ENCODE results near the gene LRMDA. TPM values are rescaled to one million over a fixed set of nuclear protein-coding genes. Genes with fewer than 3 reads are reported as not detected.

LRMDA gene
- total RNA-seq, 1 experiment from 2014 or later: not detected

- no peak for DNase-seq (ENCODE audit: low spot score)
These were observed 997.3 kb downstream of the LRMDA start for GRCh38 chr10:76428551-76429367.

DNA sequence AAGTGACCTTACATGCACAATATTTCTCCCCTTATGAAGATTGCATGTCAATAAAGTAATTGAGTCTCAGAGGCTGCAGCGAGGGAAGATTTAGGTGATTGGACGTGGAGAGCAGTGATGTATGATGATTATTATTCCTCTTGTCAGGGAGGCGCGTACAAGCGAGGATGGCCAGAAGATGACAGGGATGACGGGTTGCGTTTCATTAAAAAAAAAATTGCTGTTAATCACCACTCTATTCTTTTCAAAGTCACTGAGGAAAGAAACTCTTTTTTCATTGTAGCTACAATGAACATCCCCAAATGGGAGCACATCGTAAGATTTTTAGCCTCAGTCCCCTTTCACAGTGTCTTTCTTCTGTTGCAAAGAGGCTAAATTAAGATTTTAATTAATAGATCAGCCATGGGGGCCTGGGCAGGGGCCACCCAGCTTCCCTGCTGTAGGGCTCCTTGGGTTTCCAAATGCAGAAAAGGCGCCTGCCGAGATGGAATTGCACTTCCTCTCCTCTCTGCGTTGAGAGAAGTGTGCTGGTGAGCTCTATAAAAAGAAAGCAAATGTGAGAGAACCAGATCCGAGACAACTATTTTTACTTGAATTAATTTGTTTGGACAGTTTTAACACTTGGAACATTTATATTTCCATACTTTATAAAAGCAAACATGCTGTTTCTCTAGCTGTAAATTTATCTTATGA lies 998.1 kb downstream of the LRMDA start:
- DNase-seq (ENCODE audit: low spot score): no peak

DNA sequence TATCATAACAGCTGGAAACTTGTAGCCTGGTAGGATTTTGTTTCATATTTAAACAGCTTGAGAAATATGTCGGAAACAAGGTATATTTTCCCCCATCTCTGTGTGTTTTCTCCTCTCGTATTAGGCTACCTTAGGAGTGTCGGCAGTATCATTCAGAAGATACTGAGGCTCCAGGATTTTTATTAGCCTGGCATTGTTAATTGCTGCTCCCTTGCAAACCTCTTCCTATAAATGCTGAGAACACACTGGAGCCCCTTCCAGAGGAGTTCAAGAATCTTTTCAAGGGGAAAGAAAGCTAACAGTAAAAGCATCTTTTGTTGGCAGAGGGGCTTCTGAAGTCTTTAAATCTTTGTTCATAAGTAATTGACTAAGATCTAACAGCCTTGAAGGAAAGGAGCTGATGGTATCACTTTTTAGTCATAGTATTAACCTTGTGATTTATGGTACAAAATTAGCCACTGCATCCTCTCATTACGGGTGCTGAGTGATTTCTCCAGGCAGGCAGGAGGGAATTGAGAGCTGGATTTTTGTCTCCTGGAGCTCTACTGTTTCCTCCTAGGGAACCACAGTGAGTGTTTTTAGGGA lies 998.7 kb downstream of the LRMDA start:
- no peak for DNase-seq (ENCODE audit: low spot score)

GRCh38 chr10:76432016-76433012 lies 1000.9 kb downstream of the LRMDA start:
- DNase-seq (ENCODE audit: low spot score): no peak

- DNase-seq (ENCODE audit: low spot score): no peak
These were observed 1002.0 kb downstream of the LRMDA start for GRCh38 chr10:76433161-76434005.

DNA sequence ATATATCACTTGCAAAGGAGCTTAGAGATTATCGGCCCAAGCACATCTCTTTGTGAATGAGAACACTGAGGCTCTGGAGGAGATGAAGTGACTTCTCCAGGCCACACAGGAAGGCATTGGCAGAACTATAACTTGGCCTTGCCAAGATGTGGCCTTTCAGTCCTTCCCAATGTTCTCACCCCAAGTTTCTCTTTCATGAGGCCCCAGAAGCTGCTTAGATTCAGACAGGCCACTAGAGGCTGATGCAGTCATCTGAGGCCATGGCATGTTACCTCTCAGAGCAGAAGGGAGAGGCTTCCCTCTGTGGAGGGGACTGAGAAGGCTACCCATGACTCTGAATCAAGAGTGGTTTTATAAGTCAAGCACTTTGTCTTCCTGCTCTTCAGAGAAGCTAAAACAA lies 1003.7 kb downstream of the LRMDA start:
- DNase-seq (ENCODE audit: low spot score): peak; percentile 3

DNA sequence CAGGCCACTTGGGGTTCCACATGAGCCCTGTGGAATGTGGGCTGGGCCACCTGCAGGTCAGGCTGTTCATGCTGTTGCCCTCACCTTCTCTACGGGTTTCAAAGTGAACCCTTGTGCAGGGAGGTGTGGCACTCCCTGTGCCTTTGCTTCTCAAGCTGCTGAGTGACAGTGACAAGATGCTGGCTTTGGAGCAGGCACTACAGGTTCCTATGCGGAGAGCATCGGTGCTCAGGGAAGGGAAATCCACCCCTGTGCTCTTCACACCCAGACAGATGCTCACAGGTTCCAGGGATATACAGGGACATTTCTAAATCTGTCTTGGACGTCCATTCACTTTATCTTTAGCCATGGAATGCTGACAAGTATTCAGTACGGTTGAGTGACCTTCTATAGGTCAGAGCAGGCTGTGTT lies 1005.0 kb downstream of the LRMDA start:
- no peak for DNase-seq (ENCODE audit: low spot score)

GRCh38 chr10:76436981-76437380 lies 1005.6 kb downstream of the LRMDA start:
- no peak for DNase-seq (ENCODE audit: low spot score)

DNA sequence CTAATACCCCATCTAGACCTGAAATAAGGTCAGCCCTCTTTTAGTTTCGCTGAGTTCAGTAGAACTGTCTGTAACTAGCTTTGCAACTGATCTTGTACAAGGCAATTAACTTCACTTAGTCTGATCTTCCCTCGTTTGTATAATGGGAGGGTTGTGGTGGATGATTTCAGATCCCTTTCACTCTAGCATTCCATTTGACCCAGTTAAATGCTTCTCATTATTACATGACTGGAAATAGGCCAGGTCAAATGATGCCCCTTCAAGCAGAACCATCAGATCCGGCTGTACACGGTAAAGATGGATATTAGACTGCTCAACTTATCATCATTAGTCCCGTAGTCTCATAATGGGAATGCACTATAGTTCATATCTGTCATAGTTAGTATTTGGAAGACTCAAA lies 1009.0 kb downstream of the LRMDA start:
- no peak for DNase-seq (ENCODE audit: low spot score)

- no peak for DNase-seq (ENCODE audit: low spot score)
These were observed 1010.7 kb downstream of the LRMDA start for GRCh38 chr10:76442113-76442512.

DNA sequence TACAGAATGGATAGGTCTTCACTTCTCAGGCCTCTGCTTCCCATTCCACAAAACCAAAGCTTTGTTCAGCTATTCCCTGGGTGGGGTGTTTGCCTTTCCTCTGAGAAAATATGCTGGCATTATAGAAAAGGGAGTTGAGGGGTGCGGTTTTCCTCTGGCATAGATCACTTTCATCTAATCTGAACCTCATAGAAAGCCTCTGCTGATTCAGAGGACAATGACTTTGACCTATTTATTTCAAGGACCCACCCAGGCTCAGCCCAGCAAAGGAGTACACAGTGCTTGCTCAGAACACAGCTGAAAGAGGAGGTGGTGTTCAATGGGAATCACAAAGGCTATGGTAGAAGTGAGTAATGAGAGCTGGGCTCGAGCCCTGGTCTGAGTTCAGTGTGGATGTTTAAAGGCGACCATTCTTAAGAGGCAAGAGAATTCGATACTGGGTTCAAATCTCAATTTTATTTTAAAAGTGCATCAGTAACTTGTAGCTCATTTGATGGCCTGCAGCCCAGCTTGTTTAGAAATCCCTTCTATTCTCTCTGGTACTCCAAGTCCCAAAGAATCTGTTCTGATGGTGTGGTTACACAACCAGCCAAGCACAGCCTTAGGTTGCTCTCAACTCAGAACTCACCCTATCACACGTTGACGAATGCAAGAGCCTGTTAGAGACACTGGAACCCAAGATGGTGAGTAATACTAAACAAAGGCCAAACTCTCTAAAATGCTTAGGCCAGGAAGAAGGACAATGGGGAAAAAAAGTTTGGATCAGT lies 1012.8 kb downstream of the LRMDA start:
- no peak for DNase-seq (ENCODE audit: low spot score)

- DNase-seq (ENCODE audit: low spot score): no peak
These were observed 1016.2 kb downstream of the LRMDA start for GRCh38 chr10:76447578-76447977.

- DNase-seq (ENCODE audit: low spot score): no peak
These were observed 1020.5 kb downstream of the LRMDA start for GRCh38 chr10:76451911-76452310.

GRCh38 chr10:76453332-76453731 lies 1021.9 kb downstream of the LRMDA start:
- no peak for DNase-seq (ENCODE audit: low spot score)

DNA sequence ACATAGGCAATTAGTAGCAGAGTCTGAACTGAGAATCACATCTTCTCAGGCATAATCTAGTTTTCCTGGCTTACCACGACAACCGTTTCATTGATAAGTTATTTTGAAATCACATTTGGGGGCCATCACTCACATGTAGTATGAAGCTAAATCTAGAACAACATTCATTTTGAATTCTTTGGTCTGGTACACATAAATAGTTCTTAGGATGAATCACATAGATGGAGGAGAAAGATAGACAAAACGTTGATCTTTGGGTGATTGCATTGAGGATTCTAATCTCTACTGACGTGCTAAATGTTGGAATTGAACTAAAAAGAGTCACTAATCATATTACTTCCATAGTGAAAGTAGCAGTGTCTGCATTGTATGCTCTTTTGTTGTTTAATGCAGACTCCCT lies 1022.6 kb downstream of the LRMDA start:
- no peak for DNase-seq (ENCODE audit: low spot score)

DNA sequence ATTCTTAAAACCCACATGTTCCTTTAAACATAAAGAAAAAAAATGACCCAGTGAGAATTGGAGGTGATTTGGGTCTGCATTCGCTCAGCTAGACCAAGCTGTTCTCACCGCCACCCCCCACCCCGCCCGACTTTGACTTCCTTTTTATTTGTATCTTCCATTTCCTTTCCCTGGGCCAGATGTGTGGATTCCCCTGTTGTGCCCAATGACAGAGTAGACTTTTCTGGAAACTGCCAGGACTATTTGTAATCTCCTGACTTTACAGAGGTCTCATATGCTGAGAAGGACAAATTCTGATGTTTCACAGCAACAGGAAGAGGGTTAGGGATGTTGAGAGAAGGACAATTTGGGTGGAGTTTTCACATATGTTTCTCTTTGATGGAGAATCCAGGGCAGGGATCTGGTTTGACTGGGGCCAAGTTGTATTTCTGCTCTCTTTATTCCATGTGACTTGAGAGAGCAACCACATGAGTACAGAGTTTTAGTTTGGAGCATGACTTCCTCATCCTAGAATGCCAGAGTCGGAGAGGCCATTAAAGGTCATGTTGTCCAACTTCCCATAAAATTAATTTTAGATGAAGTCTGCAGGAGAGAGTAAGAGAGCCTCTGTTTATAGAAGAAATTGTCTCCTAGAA lies 1023.2 kb downstream of the LRMDA start:
- no peak for DNase-seq (ENCODE audit: low spot score)

DNA sequence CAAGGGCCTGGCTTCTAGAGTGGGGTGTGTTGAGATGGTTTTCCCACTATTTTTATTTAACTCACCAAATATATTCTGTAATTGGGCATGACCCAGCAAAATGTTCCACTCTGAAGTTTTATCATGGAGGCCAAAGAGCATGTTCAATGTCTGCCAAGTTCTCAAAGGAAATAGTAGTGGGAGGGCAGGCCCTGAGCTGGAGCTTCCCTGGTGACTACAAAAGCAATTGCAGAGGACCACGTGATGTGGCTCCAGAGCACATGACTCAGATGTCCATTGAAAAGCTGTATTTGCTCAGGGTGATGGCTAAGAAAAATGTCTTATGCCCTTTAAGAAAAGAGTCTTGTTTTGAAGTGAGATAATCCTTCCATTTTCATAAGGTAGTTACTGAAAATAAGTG lies 1024.8 kb downstream of the LRMDA start:
- peak; percentile 1 for DNase-seq (ENCODE audit: low spot score)

DNA sequence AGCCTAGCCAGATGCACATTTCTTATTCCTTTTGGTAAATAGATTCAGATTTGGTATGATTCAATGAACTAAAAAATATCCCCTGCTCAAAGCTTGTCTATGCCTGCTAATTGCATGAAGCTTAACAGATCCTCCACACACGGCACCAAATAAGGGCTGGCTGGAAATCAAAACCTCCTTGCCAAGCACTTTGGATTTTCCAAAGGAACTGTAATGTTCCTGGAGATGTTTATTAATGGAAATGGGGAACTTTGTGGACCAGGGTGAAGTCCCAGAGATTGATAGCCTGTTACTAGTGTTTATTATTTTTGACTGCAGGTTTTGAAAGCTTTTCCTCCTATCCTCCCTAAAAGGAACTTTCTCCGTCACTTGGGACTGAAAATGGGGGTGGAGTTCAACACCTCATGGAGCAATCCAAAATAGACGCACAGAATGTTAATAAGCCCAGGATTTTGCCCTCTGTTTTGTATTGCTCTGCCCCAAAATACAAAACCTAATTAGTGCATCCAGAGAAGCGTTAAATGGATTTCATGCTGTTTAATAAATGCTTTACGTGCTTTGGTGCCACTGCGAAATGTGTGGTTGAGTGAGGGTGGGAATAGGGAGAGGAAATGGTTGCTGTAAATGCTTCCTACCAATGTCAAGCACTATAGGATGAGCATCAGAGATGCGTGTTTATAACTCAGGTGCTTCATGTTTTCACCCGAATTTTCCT lies 1027.7 kb downstream of the LRMDA start:
- no peak for DNase-seq (ENCODE audit: low spot score)

GRCh38 chr10:76461024-76461423 lies 1029.6 kb downstream of the LRMDA start:
- DNase-seq (ENCODE audit: low spot score): no peak

Measured in HT-29 (cell line).